Stimulated activated CD8-positive, alpha-beta memory T cell treated with anti-CD3 and anti-CD28 coated beads, Interleukin-15, amount 100 ng/mL, for 48 hours (primary cell): ENCODE results near the gene STK24.

Experiments
- DNase-seq, 2 donors: peaks; one replicate each; pipeline ENCODE4 v3.0.0-alpha.2; 2020; ENCODE audit warnings: low read depth in 2 of 2

STK24 gene

DNA sequence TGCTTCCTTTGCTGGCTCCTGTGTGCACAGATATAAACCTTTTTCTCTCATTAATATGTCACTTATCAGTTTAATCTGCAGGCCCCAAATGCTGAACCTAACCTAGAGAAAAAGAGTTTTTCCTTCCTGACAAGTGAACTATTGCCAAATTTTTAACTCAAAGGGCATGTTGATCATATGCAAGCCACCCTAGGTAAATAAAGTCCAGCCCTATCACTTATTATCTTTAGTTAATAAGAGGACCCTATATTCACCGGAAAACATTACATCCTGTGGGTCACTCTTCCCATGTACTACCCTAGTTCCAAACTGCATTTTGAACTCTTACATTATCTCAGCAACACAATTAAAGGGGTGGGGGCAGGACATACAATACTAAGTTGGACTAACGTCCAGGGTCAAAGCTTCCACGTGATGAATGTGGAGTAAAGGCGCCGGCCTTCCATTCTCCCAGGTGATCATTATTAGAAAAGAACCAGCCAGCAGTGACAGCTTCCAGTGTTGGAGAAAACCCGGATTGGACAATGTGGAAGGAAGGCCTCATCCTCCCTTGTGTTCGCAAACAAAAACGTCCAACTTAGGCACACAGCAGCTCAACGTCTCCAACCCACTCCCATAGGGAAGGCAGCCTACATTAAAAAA is 86.6 kb downstream of the STK24 start:
- DNase-seq: no peak

DNA sequence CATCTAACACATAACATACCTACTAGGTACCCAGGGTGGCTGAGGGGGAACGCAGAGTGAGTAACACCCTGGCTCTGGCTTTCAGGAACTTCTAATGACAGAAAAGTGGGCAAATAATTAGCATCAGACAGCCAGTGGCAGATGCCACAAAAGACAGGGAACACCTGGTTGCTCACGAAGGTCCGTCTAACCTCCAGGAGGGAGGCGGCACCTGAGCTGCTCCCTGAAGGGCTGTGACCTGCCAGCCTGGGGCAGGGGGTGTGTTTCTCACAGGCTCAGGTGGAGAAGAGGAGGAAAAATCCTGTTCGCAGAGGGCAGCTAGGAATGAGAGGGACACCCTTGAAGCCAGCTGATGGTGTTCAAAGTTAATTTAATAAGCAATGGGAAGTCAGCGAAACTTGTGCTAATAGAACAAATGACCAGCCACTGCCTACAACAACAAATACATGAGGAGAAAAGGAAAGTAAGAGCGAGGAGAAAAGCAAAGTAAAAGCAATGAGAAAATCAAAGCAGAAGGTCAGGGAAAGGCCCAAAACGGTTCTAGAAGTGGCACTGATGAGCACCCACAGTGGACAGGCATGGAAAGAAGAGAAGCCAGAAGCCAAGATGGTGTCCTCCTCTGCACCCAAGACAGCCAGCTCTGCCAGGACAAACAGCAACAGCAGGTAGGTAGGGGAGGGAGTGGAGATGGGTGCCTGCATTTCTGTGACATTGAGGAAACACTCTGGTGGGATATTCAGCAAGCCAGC is 87.3 kb downstream of the STK24 start:
- DNase-seq: no peak

DNA sequence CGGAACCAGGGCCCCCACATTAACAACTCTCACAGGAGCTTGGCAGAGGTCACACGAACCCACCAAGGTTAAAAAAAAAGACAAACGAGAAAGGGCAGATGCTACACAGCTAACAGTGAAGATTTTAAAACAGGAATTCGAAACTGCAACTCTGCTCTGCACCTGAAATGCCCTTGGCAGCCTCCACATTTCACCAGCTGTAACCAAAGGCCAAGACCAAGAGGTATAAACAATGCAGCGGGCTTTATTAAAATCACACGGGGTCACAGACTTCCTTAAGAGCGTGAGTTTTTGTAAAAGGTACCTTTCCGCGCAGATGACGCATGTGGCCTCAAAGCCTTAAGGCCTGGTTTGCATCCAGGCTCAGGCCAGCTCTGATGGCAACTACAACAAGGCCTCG is 88.2 kb downstream of the STK24 start:
- DNase-seq: no peak

DNA sequence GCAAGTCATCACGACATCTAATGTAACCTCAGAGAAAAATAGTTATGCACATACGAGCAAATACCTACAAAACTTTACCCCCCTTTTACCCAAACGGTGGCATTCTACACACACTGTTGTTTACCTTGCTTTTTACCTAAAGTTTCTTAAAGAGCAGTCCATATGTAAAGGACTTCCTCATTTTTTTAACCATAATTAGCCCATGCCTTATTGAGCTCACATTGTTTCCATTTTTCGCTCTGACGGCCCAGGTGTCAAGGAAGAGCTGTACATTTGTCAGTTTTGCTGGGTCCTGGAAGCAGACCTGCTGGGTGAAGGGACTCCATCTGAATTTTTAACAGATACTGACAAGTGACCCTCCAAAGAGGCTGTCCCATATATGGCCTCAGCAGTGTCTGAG is 89.4 kb downstream of the STK24 start:
- no peak for DNase-seq

DNA sequence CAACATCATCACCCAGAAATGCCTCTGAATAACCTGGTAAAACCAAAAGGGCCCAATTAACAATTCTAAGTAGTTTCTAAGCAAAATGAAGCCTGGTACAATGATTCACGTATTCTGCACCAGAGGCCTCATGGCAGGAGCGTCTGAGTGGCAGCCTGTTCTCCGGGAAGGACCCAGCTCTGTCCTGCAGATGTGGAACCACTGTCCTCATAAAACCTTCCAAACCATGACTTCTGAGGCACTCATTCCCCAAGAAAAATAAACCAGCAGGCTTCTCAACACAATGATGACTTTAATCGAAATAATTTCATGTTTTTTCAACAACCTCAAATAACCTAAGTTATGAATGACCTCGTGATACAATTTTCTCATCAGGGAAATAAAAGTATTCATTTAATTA is 89.9 kb downstream of the STK24 start:
- DNase-seq: no peak

DNA sequence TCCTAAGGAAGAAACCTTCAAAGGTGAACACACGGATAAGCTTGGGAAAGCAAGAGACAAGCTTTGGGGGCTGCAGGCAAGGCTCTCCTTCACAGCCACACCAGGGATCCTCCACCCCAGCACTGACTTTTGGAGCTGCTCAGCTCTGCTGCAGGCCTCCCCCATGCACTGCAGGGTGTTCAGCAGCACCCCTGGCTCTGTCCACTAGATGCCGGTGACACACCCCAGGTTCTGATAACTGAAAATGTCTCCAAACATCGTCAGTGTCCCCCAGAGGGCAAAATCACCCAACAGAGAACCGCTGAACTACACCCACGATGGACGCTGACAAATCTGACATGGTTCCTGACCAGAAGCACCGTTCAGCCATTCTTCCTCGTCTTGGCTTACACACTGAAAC is 90.5 kb downstream of the STK24 start:
- no peak for DNase-seq

DNA sequence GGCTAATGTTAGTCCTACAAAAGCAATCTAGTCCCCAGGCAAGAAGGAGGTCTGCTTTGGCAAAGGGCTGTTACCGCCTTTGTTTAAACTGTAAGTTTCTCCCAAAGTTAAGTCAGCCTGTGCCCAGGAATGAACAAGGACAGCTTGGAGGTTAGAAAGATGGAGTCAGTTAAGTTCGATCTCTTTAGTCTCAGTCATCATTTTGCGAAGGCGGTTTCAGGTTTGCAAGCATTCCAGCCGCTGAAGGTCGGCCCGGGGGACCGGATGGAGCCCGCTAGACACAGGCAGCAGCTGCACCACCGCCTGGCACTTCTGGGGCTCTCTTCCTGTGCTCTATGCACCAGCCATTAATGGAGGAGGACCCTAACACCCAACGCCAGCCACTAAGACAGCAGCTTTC is 91.3 kb downstream of the STK24 start:
- DNase-seq: no peak

DNA sequence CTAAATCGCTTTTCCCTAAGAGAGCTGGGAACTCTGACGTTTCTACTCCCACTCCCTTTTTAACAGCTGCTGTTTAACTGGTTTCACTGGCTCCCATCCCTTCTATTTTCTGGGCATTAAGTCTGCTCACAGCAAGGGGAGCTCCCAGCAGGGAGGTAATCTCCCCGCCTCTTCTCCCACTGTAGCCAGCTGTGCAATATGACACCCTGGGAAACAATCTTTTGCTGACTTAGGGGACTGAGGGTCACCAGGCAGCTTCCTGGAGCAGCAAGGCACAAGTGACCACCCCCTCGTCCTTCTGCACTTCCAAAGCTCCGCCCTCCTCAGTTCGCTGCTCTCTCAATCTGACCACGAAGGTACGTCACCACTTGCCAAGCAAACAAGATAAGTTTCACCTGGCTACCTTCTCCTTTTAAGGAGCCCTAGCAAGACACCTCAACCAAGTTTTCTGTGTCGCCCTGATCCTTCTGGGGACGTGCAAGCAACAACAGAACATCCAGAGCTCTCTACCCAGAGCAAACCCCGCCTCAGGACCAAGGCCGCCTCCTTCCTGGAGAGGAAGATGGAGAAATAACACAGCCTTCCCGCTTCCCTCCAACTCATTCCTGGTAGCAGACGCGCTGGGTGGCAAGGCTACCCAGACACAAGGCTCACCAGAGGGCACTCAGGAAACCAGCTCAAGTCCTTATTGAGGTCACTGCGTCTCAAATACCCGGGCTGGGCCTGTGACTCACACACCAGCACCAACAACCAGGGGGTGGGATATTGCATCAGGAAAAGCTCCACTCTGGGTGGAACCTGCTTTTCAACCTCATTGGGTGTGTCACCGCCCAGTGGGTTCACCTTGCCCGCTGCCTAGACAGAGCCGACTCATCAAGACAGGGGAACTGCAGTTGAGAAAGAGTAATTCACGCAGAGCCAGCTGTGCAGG is 92.4 kb downstream of the STK24 start:
- peak; percentile 64 to 72 for DNase-seq

DNA sequence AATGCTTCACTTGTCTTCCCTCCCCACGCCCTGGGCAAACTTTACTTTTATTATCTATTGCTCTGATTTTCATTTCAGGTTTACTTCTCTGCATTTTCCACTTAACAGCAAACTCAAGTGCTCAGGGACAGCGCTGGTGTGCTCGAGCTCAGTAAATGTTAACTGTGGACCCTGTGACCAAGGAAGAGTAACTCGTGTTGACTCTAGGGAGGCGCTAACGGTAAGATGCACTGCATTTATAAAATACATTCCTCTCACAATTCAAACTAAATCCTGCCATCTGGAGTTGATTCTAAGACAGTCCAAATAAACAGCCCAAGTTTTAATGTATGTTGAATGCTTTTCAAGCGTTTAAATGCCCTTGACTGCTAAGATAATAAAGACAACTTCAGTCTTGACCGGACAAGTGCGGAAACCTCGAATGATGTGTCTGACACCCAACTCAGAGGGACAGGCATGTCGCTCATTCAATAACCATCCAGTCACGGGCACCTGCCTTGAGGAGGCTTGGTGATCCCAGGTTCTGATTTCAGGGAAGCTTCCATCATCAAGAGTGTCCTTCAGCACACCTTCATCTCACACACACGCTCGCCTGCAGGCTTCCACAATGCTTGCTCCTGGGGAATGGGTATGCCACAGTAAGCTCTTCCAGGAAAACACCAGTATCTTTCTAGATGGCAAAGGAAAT is 93.2 kb downstream of the STK24 start:
- no peak for DNase-seq

DNA sequence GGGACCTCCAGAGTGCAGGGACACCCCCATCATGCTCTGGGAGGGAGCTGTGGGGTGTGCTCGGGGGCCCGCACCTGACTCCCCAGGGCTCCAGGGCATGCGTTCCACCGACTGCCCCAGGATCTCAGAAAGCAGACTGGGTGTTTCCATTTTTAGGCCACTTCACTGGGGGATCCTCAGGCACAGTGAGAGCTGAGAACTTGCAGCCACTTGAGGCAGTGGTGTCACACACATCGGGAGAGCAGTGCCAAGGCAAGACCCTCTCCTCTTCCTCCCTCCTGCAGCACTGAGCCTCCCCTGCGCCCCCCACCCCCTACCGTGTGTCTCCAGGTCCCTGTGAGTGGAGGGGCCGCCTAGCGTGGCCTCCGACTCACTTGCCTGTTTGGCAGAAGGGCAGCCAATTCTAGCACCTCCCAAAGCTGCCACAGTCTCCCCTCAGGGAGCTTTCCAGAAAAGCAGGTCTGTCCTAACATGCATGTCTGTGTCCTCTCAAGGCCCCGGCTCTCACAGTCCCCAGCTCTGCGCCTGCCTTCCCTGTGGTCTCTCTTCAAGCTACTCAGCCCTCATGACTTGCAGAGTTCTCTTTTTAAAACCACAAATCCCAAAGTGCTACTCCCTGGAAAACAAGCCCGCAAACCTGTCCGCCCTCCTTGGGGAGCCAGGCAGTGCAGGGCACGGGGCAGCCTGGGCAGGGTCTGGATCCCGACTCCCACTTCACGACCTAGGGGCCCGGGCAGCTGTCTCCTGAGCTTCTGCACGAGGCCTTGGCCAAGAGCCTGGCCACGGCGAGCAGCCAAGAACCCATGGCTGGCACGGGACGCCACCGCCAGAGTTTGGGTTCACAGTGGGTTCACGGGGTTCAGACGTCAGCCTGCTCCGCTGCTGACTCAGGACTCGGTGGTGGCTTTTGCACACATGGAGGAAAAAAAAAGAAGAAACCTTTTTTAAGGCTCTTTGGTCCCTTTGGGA is 94.1 kb downstream of the STK24 start:
- no peak for DNase-seq

DNA sequence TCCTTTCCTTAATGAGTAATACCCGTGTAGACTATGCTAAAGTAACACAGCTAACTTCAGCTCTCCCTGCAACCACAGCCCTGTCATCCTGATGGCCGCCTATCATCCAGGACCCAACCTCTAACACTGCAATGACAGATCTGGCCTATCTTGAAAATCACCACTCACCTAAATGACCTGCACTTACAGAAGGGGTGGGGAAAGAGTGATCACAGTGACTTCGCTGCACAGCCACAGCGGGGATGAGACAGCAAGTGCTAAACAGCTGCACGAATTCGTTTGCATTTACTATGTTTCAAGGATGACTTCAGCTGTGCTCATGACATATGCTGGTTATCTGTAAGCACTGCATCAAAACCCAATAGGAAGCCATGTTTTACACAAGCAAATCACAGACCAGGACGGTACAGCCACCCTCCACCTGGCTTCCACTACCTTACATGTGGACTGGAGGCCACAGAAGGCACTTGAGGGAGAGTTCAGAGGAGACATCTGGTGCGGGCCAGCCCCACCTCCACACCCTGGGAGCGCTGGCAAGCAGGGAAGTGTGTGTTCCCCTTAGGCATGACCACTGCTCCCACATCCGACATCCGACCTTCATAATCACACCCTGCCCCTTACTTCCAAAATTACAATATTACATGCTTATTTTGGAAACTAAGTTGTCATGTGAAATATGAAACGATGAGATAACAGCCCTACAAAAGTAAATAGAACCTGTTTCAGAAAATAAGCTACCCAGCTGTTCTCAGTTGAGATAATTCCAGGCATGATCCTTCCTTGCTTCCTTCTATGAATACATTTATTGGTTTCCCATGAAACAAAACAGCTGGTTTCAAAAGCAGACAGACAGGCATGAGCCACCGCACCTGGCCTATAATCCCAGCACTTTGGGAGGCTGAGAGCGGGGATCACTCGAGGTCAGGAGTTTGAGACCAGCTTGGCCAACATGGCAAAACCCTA is 95.7 kb downstream of the STK24 start:
- peak in 1 of 2 donors; percentile 46 for DNase-seq

DNA sequence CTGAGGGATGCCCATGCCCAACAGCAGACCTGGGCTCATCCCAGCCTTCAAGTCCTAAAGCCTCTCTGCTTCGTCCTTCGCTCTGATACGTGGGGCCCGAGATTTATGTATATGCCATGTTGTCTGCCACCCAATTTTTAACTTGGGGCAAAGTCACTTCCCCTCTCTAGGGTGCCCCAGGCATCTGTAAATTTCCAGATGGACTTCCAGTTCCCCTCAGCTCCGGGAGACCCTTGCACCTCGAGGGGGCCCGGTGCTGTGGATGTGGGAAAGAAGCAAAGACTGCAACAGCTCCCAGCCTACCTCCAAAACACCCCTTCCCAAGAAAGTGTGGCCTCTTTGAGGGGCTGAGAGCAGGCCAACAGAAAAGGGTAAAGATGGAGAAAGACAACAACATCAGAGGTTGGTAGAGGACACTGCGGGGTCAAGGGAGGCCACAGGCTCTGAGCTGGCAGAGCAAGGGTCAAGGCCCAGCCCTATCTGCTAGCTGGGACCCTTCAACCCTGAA is 97.4 kb downstream of the STK24 start:
- no peak for DNase-seq

DNA sequence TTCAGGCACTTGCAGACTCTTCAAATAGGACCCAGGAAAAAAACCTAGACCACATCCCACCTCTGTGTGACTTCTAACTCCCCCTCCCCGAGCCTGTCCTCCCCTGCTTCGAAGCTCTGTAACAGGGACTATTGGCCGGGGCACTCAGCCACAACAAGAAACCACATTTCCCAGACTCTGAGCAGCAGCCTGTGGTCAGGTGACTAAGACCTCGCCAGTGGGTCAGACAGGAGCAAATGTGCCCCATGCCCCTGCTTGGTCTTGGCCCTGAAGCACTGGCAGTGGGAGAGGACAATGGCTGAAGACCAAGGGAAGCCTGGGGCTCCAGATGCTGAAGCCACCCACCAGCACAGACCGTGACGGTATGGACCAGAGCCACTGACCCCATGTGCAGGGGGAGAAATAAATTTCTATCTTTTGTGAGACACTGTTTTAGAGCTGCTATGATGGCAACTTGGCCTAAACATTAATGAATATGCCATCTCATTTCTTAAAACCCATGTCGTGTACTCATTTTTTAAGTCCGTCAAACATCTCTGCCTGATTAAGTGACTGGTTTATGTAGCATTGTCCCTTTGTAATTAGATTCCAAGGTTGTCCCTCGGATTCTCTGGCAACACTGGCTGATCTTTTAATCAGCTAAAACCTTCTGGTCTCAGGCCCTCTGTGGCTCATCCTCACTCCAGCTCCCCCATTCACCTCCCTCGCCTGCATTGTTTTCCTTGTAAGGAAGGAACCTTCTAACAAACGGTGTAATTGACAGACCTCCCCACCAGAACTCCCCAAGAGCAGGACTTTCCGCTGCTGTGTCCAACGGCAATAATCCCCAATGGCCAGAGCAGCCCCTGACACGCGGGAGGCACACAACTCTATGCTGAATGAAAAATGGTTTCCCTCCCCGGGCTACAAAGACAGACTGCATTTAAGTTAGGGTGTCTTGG is 98.4 kb downstream of the STK24 start:
- peak; percentile 28 to 42 for DNase-seq

DNA sequence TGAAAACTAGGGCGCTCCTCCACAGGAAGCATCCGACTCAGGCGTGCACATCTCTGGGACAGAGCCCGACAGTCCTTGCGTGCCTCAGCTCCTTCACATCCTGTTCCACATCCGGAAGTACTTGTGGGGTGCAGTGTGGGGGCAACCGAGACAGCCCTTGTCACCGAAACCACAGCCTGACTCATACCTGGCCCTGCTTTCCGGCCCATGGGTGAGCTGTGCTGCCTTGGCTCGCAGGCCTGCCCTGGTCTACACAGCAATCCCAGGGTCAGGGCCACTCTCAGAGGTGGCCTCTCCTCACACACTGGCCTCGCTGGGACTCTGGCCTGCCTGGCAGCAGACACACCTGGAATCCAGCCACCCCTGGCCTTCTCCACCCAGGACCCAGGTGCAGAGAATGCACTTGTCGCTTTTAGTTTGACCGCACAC is 100.4 kb downstream of the STK24 start:
- peak; percentile 83 to 87 for DNase-seq

DNA sequence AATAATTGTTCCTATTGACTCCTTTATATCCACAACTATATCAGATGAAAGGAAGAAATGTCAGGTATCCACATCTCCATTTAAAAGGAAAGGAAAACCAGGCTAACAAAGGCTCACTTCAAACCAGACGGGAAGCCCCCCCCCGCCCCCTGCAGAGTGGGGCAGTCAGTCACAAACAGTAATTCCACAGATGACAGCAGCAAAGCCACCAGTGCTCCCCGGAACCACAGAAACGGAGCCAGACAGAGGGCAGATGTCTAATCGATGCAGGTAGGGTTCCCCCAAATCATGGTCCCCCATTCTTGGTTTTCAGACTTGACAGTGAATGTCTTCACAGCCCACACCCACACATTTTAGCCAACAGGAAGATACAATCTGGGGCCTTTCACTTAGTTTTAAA is 100.8 kb downstream of the STK24 start:
- DNase-seq: peak; percentile 45 to 50

DNA sequence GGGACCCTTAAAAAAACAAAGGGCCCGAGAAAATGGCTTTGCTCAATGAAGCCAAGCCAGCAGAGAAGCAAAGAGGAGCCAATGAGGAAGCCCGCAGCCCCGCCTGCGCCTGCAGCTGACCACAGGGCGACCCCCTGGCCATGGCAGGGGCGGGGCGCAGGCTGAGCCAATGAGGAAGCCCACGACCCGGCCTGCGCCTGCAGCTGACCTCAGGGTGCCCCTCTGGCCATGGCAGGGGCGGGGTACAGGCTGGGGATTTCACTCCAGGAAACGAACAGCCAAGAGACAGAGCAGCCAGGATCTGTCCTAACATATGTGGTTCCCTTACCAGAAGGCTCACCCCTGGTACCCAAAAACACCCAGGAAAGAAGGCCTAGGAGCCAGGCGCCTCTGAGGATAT is 101.4 kb downstream of the STK24 start:
- no peak for DNase-seq

DNA sequence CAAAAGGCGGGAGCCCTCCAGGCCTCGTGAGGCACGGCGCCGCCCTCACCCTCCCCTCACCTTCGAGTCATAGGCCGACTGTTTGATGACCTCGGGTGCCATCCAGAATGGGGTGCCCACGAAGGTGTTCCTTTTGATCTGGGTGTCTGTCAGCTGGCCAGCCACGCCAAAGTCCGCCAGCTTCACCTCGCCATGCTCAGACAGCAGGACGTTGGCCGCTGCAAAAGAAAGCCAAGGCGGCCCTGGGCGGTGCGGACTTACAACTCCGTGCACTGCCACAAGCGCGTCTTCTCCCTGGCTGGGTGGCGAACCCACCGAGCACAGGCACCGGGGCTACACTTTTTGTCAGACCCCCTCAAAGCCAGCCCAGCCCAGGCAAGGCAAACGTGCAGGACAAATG is 102.1 kb downstream of the STK24 start:
- no peak for DNase-seq

DNA sequence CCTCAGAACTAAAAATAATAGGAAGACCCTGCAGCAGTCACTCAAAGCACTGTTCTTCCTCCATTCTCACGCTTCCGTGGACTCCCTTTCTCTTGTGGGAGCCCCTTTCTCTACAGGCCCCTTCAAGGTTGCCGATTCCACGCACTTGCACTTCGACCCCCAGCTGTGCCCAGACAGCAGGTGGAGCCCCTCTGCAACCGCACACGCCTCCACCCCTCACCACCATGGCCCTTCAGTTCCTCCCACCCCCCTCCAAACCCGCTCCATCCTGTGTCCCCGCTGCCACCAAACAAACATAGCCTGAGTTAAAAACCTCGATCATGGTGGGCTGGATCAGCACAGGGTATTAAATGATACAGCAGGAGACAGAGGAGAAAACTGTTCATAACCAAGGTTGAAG is 102.6 kb downstream of the STK24 start:
- DNase-seq: no peak
